Measurements from ENCODE around the gene EMC10.

DNA sequence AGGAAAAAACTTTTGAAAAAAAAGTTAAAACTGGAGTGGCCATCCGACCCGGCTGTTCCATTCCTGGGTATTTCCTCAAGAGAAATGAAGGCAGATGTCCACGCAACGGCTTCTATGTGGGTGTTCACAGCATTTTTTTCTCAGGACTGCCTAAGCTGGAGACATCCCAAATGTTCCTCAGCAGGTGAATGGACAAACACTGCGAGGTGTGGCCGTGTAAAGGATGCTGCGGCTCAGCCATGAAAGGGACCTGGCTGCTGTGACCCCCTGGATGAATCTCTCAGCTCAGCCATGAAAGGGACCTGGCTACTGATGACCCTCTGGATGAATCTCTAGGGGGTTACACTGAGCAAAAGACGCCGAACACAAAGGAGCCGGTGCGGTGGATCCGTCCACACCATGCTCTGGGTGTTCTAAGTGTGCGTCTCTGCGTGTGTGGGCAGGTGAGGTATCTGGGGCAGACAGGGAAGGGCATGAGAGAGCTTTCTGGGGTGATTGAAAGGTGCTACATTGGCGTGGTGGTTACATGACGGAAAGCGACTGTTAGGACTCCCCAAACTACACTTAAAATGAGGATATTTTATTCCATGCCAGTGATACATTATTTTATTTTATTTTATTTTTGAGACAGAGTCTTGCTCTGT is 44.6 kb downstream of the EMC10 start:
- TF ChIP-seq, protein P1, sequence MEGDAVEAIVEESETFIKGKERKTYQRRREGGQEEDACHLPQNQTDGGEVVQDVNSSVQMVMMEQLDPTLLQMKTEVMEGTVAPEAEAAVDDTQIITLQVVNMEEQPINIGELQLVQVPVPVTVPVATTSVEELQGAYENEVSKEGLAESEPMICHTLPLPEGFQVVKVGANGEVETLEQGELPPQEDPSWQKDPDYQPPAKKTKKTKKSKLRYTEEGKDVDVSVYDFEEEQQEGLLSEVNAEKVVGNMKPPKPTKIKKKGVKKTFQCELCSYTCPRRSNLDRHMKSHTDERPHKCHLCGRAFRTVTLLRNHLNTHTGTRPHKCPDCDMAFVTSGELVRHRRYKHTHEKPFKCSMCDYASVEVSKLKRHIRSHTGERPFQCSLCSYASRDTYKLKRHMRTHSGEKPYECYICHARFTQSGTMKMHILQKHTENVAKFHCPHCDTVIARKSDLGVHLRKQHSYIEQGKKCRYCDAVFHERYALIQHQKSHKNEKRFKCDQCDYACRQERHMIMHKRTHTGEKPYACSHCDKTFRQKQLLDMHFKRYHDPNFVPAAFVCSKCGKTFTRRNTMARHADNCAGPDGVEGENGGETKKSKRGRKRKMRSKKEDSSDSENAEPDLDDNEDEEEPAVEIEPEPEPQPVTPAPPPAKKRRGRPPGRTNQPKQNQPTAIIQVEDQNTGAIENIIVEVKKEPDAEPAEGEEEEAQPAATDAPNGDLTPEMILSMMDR (IDR thresholded peaks at IDR 0.05 in 2 of 3, conservative IDR thresholded peaks at IDR 0.05 in 1 of 3; ENCODE audit: control insufficient read depth in 2 of 3, extremely low read depth in 1 of 3, insufficient read depth in 1 of 3, low read depth in 3 of 3, low read length in 3 of 3) = no peak
- TF ChIP-seq, protein P2, sequence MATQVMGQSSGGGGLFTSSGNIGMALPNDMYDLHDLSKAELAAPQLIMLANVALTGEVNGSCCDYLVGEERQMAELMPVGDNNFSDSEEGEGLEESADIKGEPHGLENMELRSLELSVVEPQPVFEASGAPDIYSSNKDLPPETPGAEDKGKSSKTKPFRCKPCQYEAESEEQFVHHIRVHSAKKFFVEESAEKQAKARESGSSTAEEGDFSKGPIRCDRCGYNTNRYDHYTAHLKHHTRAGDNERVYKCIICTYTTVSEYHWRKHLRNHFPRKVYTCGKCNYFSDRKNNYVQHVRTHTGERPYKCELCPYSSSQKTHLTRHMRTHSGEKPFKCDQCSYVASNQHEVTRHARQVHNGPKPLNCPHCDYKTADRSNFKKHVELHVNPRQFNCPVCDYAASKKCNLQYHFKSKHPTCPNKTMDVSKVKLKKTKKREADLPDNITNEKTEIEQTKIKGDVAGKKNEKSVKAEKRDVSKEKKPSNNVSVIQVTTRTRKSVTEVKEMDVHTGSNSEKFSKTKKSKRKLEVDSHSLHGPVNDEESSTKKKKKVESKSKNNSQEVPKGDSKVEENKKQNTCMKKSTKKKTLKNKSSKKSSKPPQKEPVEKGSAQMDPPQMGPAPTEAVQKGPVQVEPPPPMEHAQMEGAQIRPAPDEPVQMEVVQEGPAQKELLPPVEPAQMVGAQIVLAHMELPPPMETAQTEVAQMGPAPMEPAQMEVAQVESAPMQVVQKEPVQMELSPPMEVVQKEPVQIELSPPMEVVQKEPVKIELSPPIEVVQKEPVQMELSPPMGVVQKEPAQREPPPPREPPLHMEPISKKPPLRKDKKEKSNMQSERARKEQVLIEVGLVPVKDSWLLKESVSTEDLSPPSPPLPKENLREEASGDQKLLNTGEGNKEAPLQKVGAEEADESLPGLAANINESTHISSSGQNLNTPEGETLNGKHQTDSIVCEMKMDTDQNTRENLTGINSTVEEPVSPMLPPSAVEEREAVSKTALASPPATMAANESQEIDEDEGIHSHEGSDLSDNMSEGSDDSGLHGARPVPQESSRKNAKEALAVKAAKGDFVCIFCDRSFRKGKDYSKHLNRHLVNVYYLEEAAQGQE (IDR thresholded peaks at IDR 0.05; ENCODE audit: low read depth, low read length) = no peak
- TF ChIP-seq WRNIP1 (IDR thresholded peaks at IDR 0.05; ENCODE audit: borderline replicate concordance, low read depth, low read length) = no peak
- TF ChIP-seq ZZZ3 (IDR thresholded peaks at IDR 0.05; ENCODE audit: control insufficient read depth, insufficient read length, low read depth) = no peak
- TF ChIP-seq POU2F2 (IDR thresholded peaks at IDR 0.05; ENCODE audit: borderline replicate concordance, low read depth, low read length) = no peak
- no peak for TF ChIP-seq POLR2A (IDR thresholded peaks at IDR 0.05; ENCODE audit: low read depth, low read length)
- no peak for TF ChIP-seq BACH1 (IDR thresholded peaks at IDR 0.05; ENCODE audit: borderline replicate concordance)
